K562 (cell line): ENCODE results near the gene MAP4K1. TPM values are rescaled to one million over a fixed set of nuclear protein-coding genes. Genes with fewer than 3 reads are reported as not detected.

ENCODE experiments used
- ARHGAP35 ChIP-seq: fragments of 450-650 bp; IDR thresholded peaks from 2 replicates; pipeline ENCODE4 v1.6.1; 2018; ENCODE audit not compliant: partially characterized antibody
- ARNT ChIP-seq, 2 experiments: fragments of 450-650 bp; IDR thresholded peaks; 2 replicates each; pipeline ENCODE4 v1.6.1; 2016; ENCODE audit warnings: mild to moderate bottlenecking in 1 of 2
- BCLAF1 ChIP-seq, 2 experiments: fragments of 450-650 bp in 1 of 2; IDR thresholded peaks; 2 replicates each; pipeline ENCODE4 v1.6.1; 2011 to 2017; ENCODE audit warnings: low read depth in 2 of 2, antibody characterized with exemption in 1 of 2, borderline replicate concordance in 1 of 2, low read length in 1 of 2, mild to moderate bottlenecking in 1 of 2, mixed read lengths in 1 of 2; ENCODE audit not compliant: control insufficient read depth in 1 of 2
- CAMTA2 ChIP-seq: fragments of 250-450 bp; sonication (Bioruptor Pico); conservative IDR thresholded peaks from 2 replicates; pipeline ENCODE4 v1.5.1; 2022
- CBFB ChIP-seq: sonication (generic); formaldehyde crosslinking; IDR thresholded peaks from 2 replicates; pipeline ENCODE4 v1.4.0; 2020; ENCODE audit warnings: mild to moderate bottlenecking, missing genetic modification reagents
- CTCFL ChIP-seq: IDR thresholded peaks from 2 replicates; pipeline ENCODE4 v1.6.1; 2011; ENCODE audit warnings: borderline replicate concordance, low read depth, mild to moderate bottlenecking, moderate library complexity, low read length; ENCODE audit not compliant: insufficient read depth, poor library complexity, severe bottlenecking
- ETV1 ChIP-seq: fragments of 450-650 bp; conservative IDR thresholded peaks from 2 replicates; pipeline ENCODE4 v1.6.1; 2016; ENCODE audit warnings: missing genetic modification characterization, control low read depth, low read depth, missing compliant biosample characterization
- FUS ChIP-seq: fragments of 200-400 bp; formaldehyde crosslinking; optimal IDR thresholded peaks from 2 replicates; pipeline ENCODE3; 2017; ENCODE audit warnings: low read depth, low read length
- GTF3C2 ChIP-seq: IDR thresholded peaks from 3 replicates; pipeline ENCODE4 v1.6.1; 2011; ENCODE audit warnings: borderline replicate concordance, mild to moderate bottlenecking, moderate library complexity; ENCODE audit not compliant: insufficient read length; ENCODE audit errors: extremely low read depth
- HMBOX1 ChIP-seq: sonication (generic); IDR thresholded peaks from 2 replicates; pipeline ENCODE4 v1.6.1; 2016
- LARP7 ChIP-seq: fragments of 450-650 bp; IDR thresholded peaks from 2 replicates; pipeline ENCODE4 v1.6.1; 2016
- MTA1 ChIP-seq: fragments of 450-650 bp; IDR thresholded peaks from 2 replicates; pipeline ENCODE4 v1.6.1; 2017; ENCODE audit warnings: borderline replicate concordance
- RBM14 ChIP-seq: fragments of 200-400 bp; formaldehyde crosslinking; IDR thresholded peaks from 2 replicates; pipeline ENCODE4 v1.6.1; 2018; ENCODE audit warnings: low read depth, mild to moderate bottlenecking, low read length, moderate library complexity, borderline replicate concordance; ENCODE audit not compliant: insufficient read depth
- RHOXF2B ChIP-seq: fragments of 250-450 bp; sonication (Bioruptor Pico); conservative IDR thresholded peaks from 2 replicates; pipeline ENCODE4 v1.5.1; 2021
- TAF7 ChIP-seq: fragments of 450-650 bp; IDR thresholded peaks from 2 replicates; pipeline ENCODE4 v1.6.1; 2016; ENCODE audit warnings: missing genetic modification characterization, missing compliant biosample characterization
- TEAD2 ChIP-seq: fragments of 450-650 bp; IDR thresholded peaks from 2 replicates; pipeline ENCODE4 v1.6.1; 2016; ENCODE audit warnings: missing genetic modification characterization, control low read depth, missing compliant biosample characterization
- ZNF217 ChIP-seq: sonication (generic); formaldehyde crosslinking; IDR thresholded peaks from 2 replicates; pipeline ENCODE4 v1.8.0; 2022; ENCODE audit warnings: mild to moderate bottlenecking, missing genetic modification reagents
- ZNF511 ChIP-seq: sonication (generic); formaldehyde crosslinking; IDR thresholded peaks from 2 replicates; pipeline ENCODE4 v1.8.0; 2022; ENCODE audit warnings: mild to moderate bottlenecking, missing genetic modification reagents
- polyA plus RNA-seq, 8 experiments: library from polyadenylated mRNA; depleted of rRNA in 4 of 8; stranded (reverse) in 5 of 8; unstranded in 3 of 8; fragments of >200 nt; fragmentation: Nextera tagmentation in 2 of 8; fragmentation: Illumina TruSeq in 1 of 8; extraction: Ambion mirVana in 2 of 8; extraction: Trizol in 1 of 8; gene quantifications; 2 replicates each; pipeline versions ENCODE4 v1.2.1 to v1.2.3, GENCODE V29; 2011 to 2014; ENCODE audit warnings: inconsistent platforms in 1 of 8, missing spikeins in 1 of 8
- total RNA-seq, 7 experiments: library from RNA; depleted of rRNA in 6 of 7; stranded (reverse); fragments of >200 nt in 6 of 7; fragmentation: Illumina TruSeq in 2 of 7; extraction: Trizol in 2 of 7; gene quantifications; 2 replicates each; pipeline versions ENCODE4 v1.2.1 to v1.2.3, GENCODE V29; 2011 to 2021; ENCODE audit warnings: low replicate concordance in 1 of 7

The MAP4K1 gene
- total and polyA plus RNA-seq, 9 of the 15 experiments (the other 6 are each of a cell fraction or from before 2014, with no cell fraction given): 0.14 to 3.2 (median 0.73) TPM; not detected in 1

- TF ChIP-seq CBFB: peak; percentile 84
- no peak for TF ChIP-seq MTA1
- TF ChIP-seq FUS: no peak
- TF ChIP-seq RBM14: no peak
- no peak for TF ChIP-seq HMBOX1
- TF ChIP-seq LARP7: no peak
- TF ChIP-seq RHOXF2B: no peak
- no peak for TF ChIP-seq GTF3C2
- TF ChIP-seq ZNF511 (CRISPR knock-in tag): no peak
- no peak; a peak in 1 of 4 replicates for TF ChIP-seq ARNT (IDR thresholded peaks at IDR 0.05)
- TF ChIP-seq TAF7 (tag): 0 out of 2 replicates have a peak, but pooled peaks have one; percentile 58
- TF ChIP-seq ARHGAP35: no peak
- peak; percentile 28; the same call in 1 of the 2 replicates for TF ChIP-seq ETV1
- no peak for TF ChIP-seq CTCFL
- no peak for TF ChIP-seq CAMTA2 (CRISPR knock-in tag)
- no peak for TF ChIP-seq TEAD2 (tag)
- TF ChIP-seq ZNF217 (CRISPR knock-in tag): no peak
- no peak for TF ChIP-seq BCLAF1 (IDR thresholded peaks at IDR 0.05; ENCODE audit: borderline replicate concordance in 1 of 2, control insufficient read depth in 1 of 2, low read depth in 2 of 2, low read length in 1 of 2)
These were observed 1.0 kb upstream of the MAP4K1 start, which contains the start of gene EIF3K (continued) for GRCh38 chr19:38618590-38619360.
